Esophagus muscularis mucosa (tissue), 4 donors: Measurements from ENCODE around the gene INPP4B. TPM values are rescaled to one million over a fixed set of nuclear protein-coding genes. Genes with fewer than 3 reads are reported as not detected.

Source experiments
- DNase-seq: peaks from one replicate; pipeline ENCODE4 v3.0.0-alpha.2; 2017; ENCODE audit errors: extremely low spot score
- H3K27ac ChIP-seq, 4 donors: fragments of 200-600 bp; sonication (generic); replicated peaks in 1 of 4; 1 replicate in 3 of 4; 2 replicates in 1 of 4; pipeline ENCODE4 v1.5.1; 2016 to 2019; ENCODE audit warnings: mild to moderate bottlenecking in 1 of 4
- H3K27me3 ChIP-seq, 4 donors: fragments of 200-600 bp; sonication (generic); one replicate each; pipeline versions ENCODE4 v1.5.1 to v1.6.0; 2016 to 2019
- H3K36me3 ChIP-seq, 4 donors: fragments of 200-600 bp; sonication (generic); one replicate each; pipeline ENCODE4 v1.5.1; 2016 to 2019
- H3K4me1 ChIP-seq, 4 donors: fragments of 200-600 bp; sonication (generic); one replicate each; pipeline ENCODE4 v1.5.1; 2016 to 2019
- H3K4me3 ChIP-seq, 4 donors: fragments of 200-600 bp; sonication (generic); 1 replicate in 2 of 4; 2 replicates in 2 of 4; pipeline ENCODE4 v1.5.1; 2016 to 2019; ENCODE audit warnings: mild to moderate bottlenecking in 4 of 4, moderate library complexity in 1 of 4
- H3K9me3 ChIP-seq, 4 donors: fragments of 200-600 bp; sonication (generic); 1 replicate in 3 of 4; 2 replicates in 1 of 4; pipeline ENCODE4 v1.5.1; 2016 to 2019
- CTCF ChIP-seq, 3 experiments: fragments of 200-600 bp in 2 of 3; fragments of 450-650 bp in 1 of 3; sonication (generic) in 2 of 3; IDR thresholded peaks; one replicate each; pipeline ENCODE4 v1.5.1; 2017 to 2019; ENCODE audit warnings: antibody characterized with exemption in 3 of 3, mild to moderate bottlenecking in 2 of 3, moderate library complexity in 1 of 3
- EP300 ChIP-seq: sonication (generic); formaldehyde crosslinking; IDR thresholded peaks from one replicate; pipeline ENCODE4 v1.6.1; 2017; ENCODE audit warnings: antibody characterized with exemption
- POLR2A ChIP-seq: fragments of 450-650 bp; IDR thresholded peaks from one replicate; pipeline ENCODE4 v1.6.1; 2017; ENCODE audit warnings: antibody characterized with exemption, moderate library complexity, mild to moderate bottlenecking, low read depth
- POLR2AphosphoS5 ChIP-seq, 2 donors: sonication (generic); formaldehyde crosslinking; IDR thresholded peaks; one replicate each; pipeline ENCODE4 v1.6.1; 2017; ENCODE audit warnings: antibody characterized with exemption in 2 of 2
- WGBS: methylation state at CpG from one replicate; pipeline ENCODE4 v1.1.5; 2018; 5-methylcytosine and 5-hydroxymethylcytosine counted together
- intact Hi-C: fragments of 100-400 bp; cut with DNase I; formaldehyde crosslinking; loops from one replicate; pipeline ENCODE4 v1.15.1; 2023
- total RNA-seq, 4 donors: library from RNA; depleted of rRNA; stranded (reverse); fragments of >200 nt; gene quantifications; one replicate each; pipeline versions ENCODE4 v1.1.0 to v1.2.1, GENCODE V29; 2016

INPP4B gene
- total RNA-seq, 4 donors from 2014 or later: 12.7 to 23.4 (median 15.9) TPM

GRCh38 chr4:142329313-142329712 is 516.8 kb downstream of the INPP4B start:
- Histone ChIP-seq H3K27me3 (no peaks in the 10 kb centered on the region), H3K4me3 (no peak overlapping the region), H3K4me1 (peaks cover 0 to 9% (median 6%) of the 10 kb centered on the region in 4 donors), H3K27ac (no peak overlapping the region), H3K36me3 (no peaks in the 10 kb centered on the region), H3K9me3 (no peaks in the 10 kb centered on the region)
- intact Hi-C loops: no loop called here
- WGBS: 74% methylated on average over 1 of the region's 1 CpG
- TF ChIP-seq EP300: no peak
- no peak for TF ChIP-seq POLR2AphosphoS5 (IDR thresholded peaks at IDR 0.05)
- no peak for TF ChIP-seq POLR2A
- no peak for TF ChIP-seq CTCF (IDR thresholded peaks at IDR 0.05)
- no peak for DNase-seq

GRCh38 chr4:142326181-142326580 is 519.9 kb downstream of the INPP4B start:
- 96% methylated on average over 4 of the region's 4 CpGs for WGBS
- Histone ChIP-seq H3K4me1 (peaks cover 0 to 7% (median 3%) of the 10 kb centered on the region in 4 donors), H3K27me3 (no peaks in the 10 kb centered on the region), H3K4me3 (no peak overlapping the region), H3K9me3 (no peaks in the 10 kb centered on the region), H3K27ac (no peak overlapping the region), H3K36me3 (no peaks in the 10 kb centered on the region)
- TF ChIP-seq POLR2A (no peak), POLR2AphosphoS5 (IDR thresholded peaks at IDR 0.05) (no peak), CTCF (IDR thresholded peaks at IDR 0.05) (no peak), EP300 (no peak)
- no peak for DNase-seq
- intact Hi-C loops: no loop called here

DNA sequence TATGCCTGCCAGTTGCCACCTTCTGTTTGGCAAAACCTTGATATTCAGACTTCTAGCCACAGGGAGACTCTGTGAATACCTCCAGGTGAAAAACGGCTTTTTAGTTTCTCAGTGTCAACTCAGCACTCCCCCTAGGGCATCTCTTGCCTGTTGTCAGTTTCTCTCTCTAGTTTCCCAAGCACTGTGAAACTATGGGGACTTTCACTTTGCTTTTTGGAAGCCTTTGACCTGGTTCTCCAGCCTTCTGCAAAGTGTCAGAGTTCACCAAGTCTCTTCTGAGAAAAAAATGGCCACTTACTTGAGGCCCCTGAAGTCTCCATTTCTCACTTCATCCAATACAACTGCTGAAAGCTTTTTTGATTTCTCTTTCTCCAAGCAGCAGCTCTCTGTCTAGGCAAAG is 521.5 kb downstream of the INPP4B start:
- Histone ChIP-seq H3K9me3 (no peaks in the 10 kb centered on the region), H3K4me1 (no peaks in the 10 kb centered on the region), H3K4me3 (no peak overlapping the region), H3K27me3 (no peaks in the 10 kb centered on the region), H3K27ac (no peak overlapping the region), H3K36me3 (no peaks in the 10 kb centered on the region)
- TF ChIP-seq POLR2A (no peak), EP300 (no peak), CTCF (IDR thresholded peaks at IDR 0.05) (no peak), POLR2AphosphoS5 (IDR thresholded peaks at IDR 0.05) (no peak)
- WGBS: 75% methylated on average over 1 of the region's 1 CpG
- DNase-seq: no peak
- intact Hi-C loops: no loop called here

DNA sequence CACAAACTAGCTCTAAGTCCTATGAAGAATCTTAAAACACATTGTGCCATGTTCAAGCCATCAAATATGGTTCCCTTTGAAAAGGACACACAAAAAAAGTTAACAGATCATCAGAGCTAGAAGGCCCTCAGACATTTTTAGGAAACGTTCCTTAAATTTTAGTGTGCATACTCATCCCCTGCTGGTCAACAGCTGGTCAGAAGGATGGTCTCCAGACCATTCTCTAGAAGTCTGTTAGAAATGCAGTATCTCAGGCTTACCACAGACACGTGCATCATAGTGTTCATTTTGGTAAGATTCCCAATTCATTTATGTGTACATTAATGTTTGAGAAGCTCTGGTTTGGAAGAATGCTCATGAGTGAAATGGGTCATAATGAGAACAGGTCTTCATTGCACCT is 523.1 kb downstream of the INPP4B start:
- Histone ChIP-seq H3K27ac (no peak overlapping the region), H3K4me3 (no peak overlapping the region), H3K27me3 (no peaks in the 10 kb centered on the region), H3K9me3 (no peaks in the 10 kb centered on the region), H3K4me1 (no peaks in the 10 kb centered on the region), H3K36me3 (no peaks in the 10 kb centered on the region)
- WGBS: 88% methylated on average over 2 of the region's 2 CpGs
- intact Hi-C loops: no loop called here
- no peak for DNase-seq
- TF ChIP-seq POLR2AphosphoS5 (IDR thresholded peaks at IDR 0.05): no peak
- TF ChIP-seq EP300: no peak
- TF ChIP-seq POLR2A: no peak
- TF ChIP-seq CTCF (IDR thresholded peaks at IDR 0.05): no peak

- H3K9me3 ChIP-seq: no peaks in the 10 kb centered on the region
These were observed 527.8 kb downstream of the INPP4B start for GRCh38 chr4:142318280-142318679.

More at GRCh38 chr4:142318280-142318679, 527.8 kb downstream of the INPP4B start:
- 68% methylated on average over 1 of the region's 1 CpG for WGBS
- no peaks in the 10 kb centered on the region for H3K36me3 ChIP-seq
- intact Hi-C loops: no loop called here
- H3K4me3 ChIP-seq: no peak overlapping the region
- no peaks in the 10 kb centered on the region for H3K4me1 ChIP-seq
- TF ChIP-seq POLR2AphosphoS5 (IDR thresholded peaks at IDR 0.05) (no peak), EP300 (no peak), CTCF (IDR thresholded peaks at IDR 0.05) (no peak), POLR2A (no peak)
- no peak overlapping the region for H3K27ac ChIP-seq
- H3K27me3 ChIP-seq: no peaks in the 10 kb centered on the region
- DNase-seq: no peak
